IPS-11a (cell line): ENCODE data around the gene TMEM132D.

Experiments used
- H3K4me3 ChIP-seq: one replicate; pipeline ENCODE4 v1.5.1; 2013; ENCODE audit warnings: low read depth, low read length, control low read depth

The TMEM132D gene

GRCh38 chr12:129672110-129672509 lies 231.7 kb downstream of the TMEM132D start:
- no peak overlapping the region for H3K4me3 ChIP-seq

- H3K4me3 ChIP-seq: no peak overlapping the region
These were observed 233.4 kb downstream of the TMEM132D start for GRCh38 chr12:129670256-129670920.

GRCh38 chr12:129665414-129665813 lies 238.4 kb downstream of the TMEM132D start:
- H3K4me3 ChIP-seq: no peak overlapping the region

GRCh38 chr12:129662234-129662633 lies 241.6 kb downstream of the TMEM132D start:
- H3K4me3 ChIP-seq: no peak overlapping the region

- H3K4me3 ChIP-seq: no peak overlapping the region
These were observed 242.9 kb downstream of the TMEM132D start for GRCh38 chr12:129660946-129661345.

- no peak overlapping the region for H3K4me3 ChIP-seq
These were observed 243.7 kb downstream of the TMEM132D start for GRCh38 chr12:129659961-129660622.

GRCh38 chr12:129657179-129657578 lies 246.6 kb downstream of the TMEM132D start:
- no peak overlapping the region for H3K4me3 ChIP-seq

GRCh38 chr12:129651951-129652350 lies 251.9 kb downstream of the TMEM132D start:
- H3K4me3 ChIP-seq: no peak overlapping the region

- no peak overlapping the region for H3K4me3 ChIP-seq
These were observed 261.9 kb downstream of the TMEM132D start for GRCh38 chr12:129641926-129642325.

GRCh38 chr12:129635021-129635685 lies 268.7 kb downstream of the TMEM132D start:
- H3K4me3 ChIP-seq: no peak overlapping the region

GRCh38 chr12:129631316-129631715 lies 272.5 kb downstream of the TMEM132D start:
- no peak overlapping the region for H3K4me3 ChIP-seq

- H3K4me3 ChIP-seq: no peak overlapping the region
These were observed 273.9 kb downstream of the TMEM132D start for GRCh38 chr12:129629901-129630300.

- H3K4me3 ChIP-seq: no peak overlapping the region
These were observed 281.3 kb downstream of the TMEM132D start for GRCh38 chr12:129622566-129622965.

- no peak overlapping the region for H3K4me3 ChIP-seq
These were observed 284.6 kb downstream of the TMEM132D start for GRCh38 chr12:129619271-129619670.

GRCh38 chr12:129617849-129618248 lies 286.0 kb downstream of the TMEM132D start:
- no peak overlapping the region for H3K4me3 ChIP-seq

- H3K4me3 ChIP-seq: no peak overlapping the region
These were observed 288.8 kb downstream of the TMEM132D start for GRCh38 chr12:129615001-129615400.

- H3K4me3 ChIP-seq: no peak overlapping the region
These were observed 289.5 kb downstream of the TMEM132D start for GRCh38 chr12:129614221-129614885.

- H3K4me3 ChIP-seq: no peak overlapping the region
These were observed 290.5 kb downstream of the TMEM132D start for GRCh38 chr12:129613314-129613713.

- H3K4me3 ChIP-seq: no peak overlapping the region
These were observed 293.2 kb downstream of the TMEM132D start for GRCh38 chr12:129610601-129611120.

- H3K4me3 ChIP-seq: no peak overlapping the region
These were observed 296.1 kb downstream of the TMEM132D start for GRCh38 chr12:129607756-129608155.

- no peak overlapping the region for H3K4me3 ChIP-seq
These were observed 296.5 kb downstream of the TMEM132D start for GRCh38 chr12:129607301-129607700.
